NB4 (cell line): ENCODE measurements around the gene CAMTA1.

ENCODE experiments used
- DNase-seq: peaks from one replicate; pipeline ENCODE4 v3.0.0; 2010; ENCODE audit warnings: low read depth
- H3K4me3 ChIP-seq: one replicate; pipeline ENCODE4 v1.5.1; 2011; ENCODE audit warnings: mild to moderate bottlenecking, low read depth, low read length, moderate library complexity
- MYC ChIP-seq: IDR thresholded peaks from 2 replicates; pipeline ENCODE4 v1.6.1; 2011; ENCODE audit warnings: low read depth, low read length
- POLR2A ChIP-seq: IDR thresholded peaks from 2 replicates; pipeline ENCODE4 v1.6.1; 2011; ENCODE audit warnings: mild to moderate bottlenecking; ENCODE audit not compliant: insufficient read length; ENCODE audit errors: extremely low read depth
- TF ChIP-seq, protein P1 (sequence below): IDR thresholded peaks from one replicate; pipeline ENCODE4 v1.5.1; 2012; ENCODE audit warnings: low read depth, low read length
- TF ChIP-seq, protein P2 (sequence below): IDR thresholded peaks from 2 replicates; pipeline ENCODE4 v1.6.1; 2011; ENCODE audit warnings: low read depth, low read length

Gene CAMTA1

DNA sequence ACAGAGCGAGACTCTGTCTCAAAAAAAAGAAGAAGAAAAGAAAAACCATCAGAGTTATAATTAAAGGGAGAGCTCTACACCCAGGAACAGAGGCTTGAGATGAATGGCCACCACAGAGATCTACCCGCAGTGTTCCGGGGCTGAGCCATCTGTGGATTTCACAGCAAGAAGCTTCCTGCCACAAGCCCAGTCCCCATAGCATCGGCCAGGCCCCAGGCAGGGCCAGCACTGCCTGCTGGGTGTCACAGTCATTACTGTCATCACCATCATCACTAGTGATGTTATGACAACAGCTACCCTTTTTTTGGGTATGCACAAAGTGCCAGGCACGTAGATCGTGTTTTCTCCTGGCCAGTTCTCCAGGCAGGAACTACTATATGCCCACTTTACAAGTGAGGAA lies 874.3 kb downstream of the CAMTA1 start:
- no peak overlapping the region for H3K4me3 ChIP-seq
- no peak for TF ChIP-seq MYC
- TF ChIP-seq POLR2A, result no peak
- TF ChIP-seq, protein P1, sequence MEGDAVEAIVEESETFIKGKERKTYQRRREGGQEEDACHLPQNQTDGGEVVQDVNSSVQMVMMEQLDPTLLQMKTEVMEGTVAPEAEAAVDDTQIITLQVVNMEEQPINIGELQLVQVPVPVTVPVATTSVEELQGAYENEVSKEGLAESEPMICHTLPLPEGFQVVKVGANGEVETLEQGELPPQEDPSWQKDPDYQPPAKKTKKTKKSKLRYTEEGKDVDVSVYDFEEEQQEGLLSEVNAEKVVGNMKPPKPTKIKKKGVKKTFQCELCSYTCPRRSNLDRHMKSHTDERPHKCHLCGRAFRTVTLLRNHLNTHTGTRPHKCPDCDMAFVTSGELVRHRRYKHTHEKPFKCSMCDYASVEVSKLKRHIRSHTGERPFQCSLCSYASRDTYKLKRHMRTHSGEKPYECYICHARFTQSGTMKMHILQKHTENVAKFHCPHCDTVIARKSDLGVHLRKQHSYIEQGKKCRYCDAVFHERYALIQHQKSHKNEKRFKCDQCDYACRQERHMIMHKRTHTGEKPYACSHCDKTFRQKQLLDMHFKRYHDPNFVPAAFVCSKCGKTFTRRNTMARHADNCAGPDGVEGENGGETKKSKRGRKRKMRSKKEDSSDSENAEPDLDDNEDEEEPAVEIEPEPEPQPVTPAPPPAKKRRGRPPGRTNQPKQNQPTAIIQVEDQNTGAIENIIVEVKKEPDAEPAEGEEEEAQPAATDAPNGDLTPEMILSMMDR, result no peak
- TF ChIP-seq, protein P2, sequence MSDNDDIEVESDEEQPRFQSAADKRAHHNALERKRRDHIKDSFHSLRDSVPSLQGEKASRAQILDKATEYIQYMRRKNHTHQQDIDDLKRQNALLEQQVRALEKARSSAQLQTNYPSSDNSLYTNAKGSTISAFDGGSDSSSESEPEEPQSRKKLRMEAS, result no peak
- peak; percentile 25 for DNase-seq

DNA sequence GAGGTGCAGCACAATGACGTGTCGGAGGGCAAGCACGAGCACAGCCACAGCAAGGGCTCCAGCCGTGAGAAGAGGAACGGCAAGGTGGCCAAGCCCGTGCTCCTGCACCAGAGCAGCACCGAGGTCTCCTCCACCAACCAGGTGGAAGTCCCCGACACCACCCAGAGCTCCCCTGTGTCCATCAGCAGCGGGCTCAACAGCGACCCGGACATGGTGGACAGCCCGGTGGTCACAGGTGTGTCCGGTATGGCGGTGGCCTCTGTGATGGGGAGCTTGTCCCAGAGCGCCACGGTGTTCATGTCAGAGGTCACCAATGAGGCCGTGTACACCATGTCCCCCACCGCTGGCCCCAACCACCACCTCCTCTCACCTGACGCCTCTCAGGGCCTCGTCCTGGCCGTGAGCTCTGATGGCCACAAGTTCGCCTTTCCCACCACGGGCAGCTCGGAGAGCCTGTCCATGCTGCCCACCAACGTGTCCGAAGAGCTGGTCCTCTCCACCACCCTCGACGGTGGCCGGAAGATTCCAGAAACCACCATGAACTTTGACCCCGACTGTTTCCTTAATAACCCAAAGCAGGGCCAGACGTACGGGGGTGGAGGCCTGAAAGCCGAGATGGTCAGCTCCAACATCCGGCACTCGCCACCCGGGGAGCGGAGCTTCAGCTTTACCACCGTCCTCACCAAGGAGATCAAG lies 878.3 kb downstream of the CAMTA1 start:
- no peak for DNase-seq
- TF ChIP-seq, protein P2, result no peak
- TF ChIP-seq, protein P1, result no peak
- no peak for TF ChIP-seq MYC
- TF ChIP-seq POLR2A, result no peak
- H3K4me3 ChIP-seq, result no peak overlapping the region

DNA sequence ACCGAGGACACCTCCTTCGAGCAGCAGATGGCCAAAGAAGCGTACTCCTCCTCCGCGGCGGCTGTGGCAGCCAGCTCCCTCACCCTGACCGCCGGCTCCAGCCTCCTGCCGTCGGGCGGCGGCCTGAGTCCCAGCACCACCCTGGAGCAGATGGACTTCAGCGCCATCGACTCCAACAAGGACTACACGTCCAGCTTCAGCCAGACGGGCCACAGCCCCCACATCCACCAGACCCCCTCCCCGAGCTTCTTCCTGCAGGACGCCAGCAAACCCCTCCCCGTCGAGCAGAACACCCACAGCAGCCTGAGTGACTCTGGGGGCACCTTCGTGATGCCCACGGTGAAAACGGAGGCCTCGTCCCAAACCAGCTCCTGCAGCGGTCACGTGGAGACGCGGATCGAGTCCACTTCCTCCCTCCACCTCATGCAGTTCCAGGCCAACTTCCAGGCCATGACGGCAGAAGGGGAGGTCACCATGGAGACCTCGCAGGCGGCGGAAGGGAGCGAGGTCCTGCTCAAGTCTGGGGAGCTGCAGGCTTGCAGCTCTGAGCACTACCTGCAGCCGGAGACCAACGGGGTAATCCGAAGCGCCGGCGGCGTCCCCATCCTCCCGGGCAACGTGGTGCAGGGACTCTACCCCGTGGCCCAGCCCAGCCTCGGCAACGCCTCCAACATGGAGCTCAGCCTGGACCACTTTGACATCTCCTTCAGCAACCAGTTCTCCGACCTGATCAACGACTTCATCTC lies 879.1 kb downstream of the CAMTA1 start:
- no peak overlapping the region for H3K4me3 ChIP-seq
- no peak for DNase-seq
- TF ChIP-seq POLR2A (no peak), MYC (no peak)
- TF ChIP-seq, protein P2, result no peak
- TF ChIP-seq, protein P1, result no peak

DNA sequence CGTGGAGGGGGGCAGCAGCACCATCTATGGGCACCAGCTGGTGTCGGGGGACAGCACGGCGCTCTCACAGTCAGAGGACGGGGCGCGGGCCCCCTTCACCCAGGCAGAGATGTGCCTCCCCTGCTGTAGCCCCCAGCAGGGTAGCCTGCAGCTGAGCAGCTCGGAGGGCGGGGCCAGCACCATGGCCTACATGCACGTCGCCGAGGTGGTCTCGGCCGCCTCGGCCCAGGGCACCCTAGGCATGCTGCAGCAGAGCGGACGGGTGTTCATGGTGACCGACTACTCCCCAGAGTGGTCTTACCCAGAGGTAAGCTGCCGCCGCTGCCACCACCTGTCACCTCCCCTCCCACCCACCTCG lies 879.6 kb downstream of the CAMTA1 start:
- TF ChIP-seq MYC (no peak), POLR2A (no peak)
- TF ChIP-seq, protein P1, result no peak
- TF ChIP-seq, protein P2, result no peak
- DNase-seq, result no peak
- no peak overlapping the region for H3K4me3 ChIP-seq

DNA sequence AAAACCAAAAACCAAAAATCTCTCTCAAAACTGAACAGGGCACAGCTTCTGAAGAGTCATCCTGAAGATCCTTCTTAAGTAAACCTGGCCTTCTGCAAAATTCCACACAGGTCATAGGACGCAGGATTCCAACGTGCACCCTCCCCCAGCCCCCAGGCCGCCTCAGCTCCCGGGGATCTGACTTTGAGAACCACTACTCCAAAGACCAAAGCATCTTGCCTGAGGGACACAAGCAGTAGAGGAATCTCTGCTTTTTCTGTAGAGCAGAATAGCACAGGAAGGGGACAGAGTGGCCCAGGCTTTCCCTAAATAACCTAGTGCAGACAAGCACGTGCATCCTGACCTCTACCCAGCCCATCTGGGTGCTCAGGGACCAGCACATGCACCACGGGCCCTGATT lies 881.0 kb downstream of the CAMTA1 start:
- no peak for DNase-seq
- TF ChIP-seq, protein P1, result no peak
- TF ChIP-seq POLR2A, result no peak
- TF ChIP-seq, protein P2, result no peak
- no peak for TF ChIP-seq MYC
- no peak overlapping the region for H3K4me3 ChIP-seq
